H1 (cell line): ENCODE data around the gene CEACAM20. TPM values are rescaled to one million over a fixed set of nuclear protein-coding genes. Genes with fewer than 3 reads are reported as not detected.

Experiments
- CTCF ChIA-PET: fragments of 300-600 bp; sonication (Branson Sonifier 250); formaldehyde crosslinking; loops from one replicate; lab custom pipeline; 2021; ENCODE audit not compliant: partially characterized antibody; lab: Charles Lee
- POLR2A ChIA-PET: fragments of 300-600 bp; sonication (Branson Sonifier 250); formaldehyde crosslinking; loops from one replicate; lab custom pipeline; 2021; ENCODE audit warnings: inconsistent platforms; ENCODE audit not compliant: partially characterized antibody; lab: Charles Lee
- DNase-seq, 2 experiments: peaks; one replicate each; pipeline versions ENCODE4 v3.0.0 to v3.0.0-alpha.2; 2010 to 2022; ENCODE audit warnings: low spot score in 2 of 2, low read depth in 1 of 2, mixed read lengths in 1 of 2
- FAIRE-seq: peaks from 2 replicates; lab custom pipeline; 2011; peaks lifted over from hg19 to GRCh38; lab: Jason Lieb, UNC
- H2AFZ ChIP-seq: 2 replicates; pipeline ENCODE4 v1.8.1; 2012; ENCODE audit warnings: low read length, inconsistent platforms
- H2AK5ac ChIP-seq: 2 replicates; pipeline ENCODE4 v1.6.1; 2013; ENCODE audit warnings: low read depth, low read length
- H2BK120ac ChIP-seq: replicated peaks from 2 replicates; pipeline ENCODE3; 2013; ENCODE audit warnings: low read depth, low read length, inconsistent platforms
- H2BK12ac ChIP-seq: 2 replicates; pipeline ENCODE4 v1.6.1; 2013; ENCODE audit warnings: low read depth, low read length
- H2BK15ac ChIP-seq: 2 replicates; pipeline ENCODE4 v1.6.1; 2013; ENCODE audit warnings: low read length
- H2BK20ac ChIP-seq: 2 replicates; pipeline ENCODE4 v1.6.1; 2013; ENCODE audit warnings: low read length
- H2BK5ac ChIP-seq: 2 replicates; pipeline ENCODE4 v1.6.1; 2013; ENCODE audit warnings: low read depth, low read length
- H3K14ac ChIP-seq: 2 replicates; pipeline ENCODE4 v1.6.1; 2013; ENCODE audit warnings: inconsistent platforms; ENCODE audit not compliant: insufficient read length
- H3K18ac ChIP-seq: 2 replicates; pipeline ENCODE4 v1.6.1; 2013; ENCODE audit warnings: low read length; ENCODE audit errors: extremely low read depth
- H3K23ac ChIP-seq: 2 replicates; pipeline ENCODE4 v1.6.1; 2013; ENCODE audit warnings: inconsistent platforms; ENCODE audit not compliant: insufficient read length
- H3K23me2 ChIP-seq: 2 replicates; pipeline ENCODE4 v1.6.1; 2013; ENCODE audit warnings: low read depth, low read length
- H3K27ac ChIP-seq: 2 replicates; pipeline ENCODE4 v1.6.1; 2011; ENCODE audit warnings: low read depth, low read length, inconsistent platforms
- H3K27me3 ChIP-seq, 4 experiments: replicated peaks in 1 of 4; 1 replicate in 1 of 4; 2 replicates in 3 of 4; pipeline versions ENCODE4 v1.6.1 to v1.8.1; 2011 to 2013; ENCODE audit warnings: low read length in 3 of 4, mild to moderate bottlenecking in 3 of 4, inconsistent platforms in 2 of 4, mixed read lengths in 2 of 4, moderate library complexity in 1 of 4; ENCODE audit not compliant: control insufficient read depth in 3 of 4, insufficient read depth in 3 of 4; ENCODE audit errors: extremely low read depth in 1 of 4
- H3K36me3 ChIP-seq, 4 experiments: 2 replicates each; pipeline versions ENCODE4 v1.6.1 to v1.8.1; 2011 to 2013; ENCODE audit warnings: mild to moderate bottlenecking in 4 of 4, low read length in 3 of 4, moderate library complexity in 2 of 4, control low read depth in 1 of 4, inconsistent platforms in 1 of 4; ENCODE audit not compliant: insufficient read depth in 4 of 4, control insufficient read depth in 2 of 4
- H3K4ac ChIP-seq: replicated peaks from 2 replicates; pipeline ENCODE3; 2013; ENCODE audit warnings: low read length, low read depth, mixed read lengths, inconsistent platforms; ENCODE audit not compliant: insufficient read length
- H3K4me1 ChIP-seq, 4 experiments: replicated peaks in 1 of 4; 1 replicate in 1 of 4; 2 replicates in 3 of 4; pipeline versions ENCODE4 v1.6.1 to v1.8.1; 2011 to 2013; ENCODE audit warnings: low read length in 3 of 4, inconsistent platforms in 2 of 4, mixed read lengths in 1 of 4; ENCODE audit not compliant: insufficient read depth in 4 of 4, control insufficient read depth in 3 of 4
- H3K4me2 ChIP-seq, 2 experiments: 2 replicates each; pipeline versions ENCODE4 v1.6.1 to v1.8.1; 2011 to 2013; ENCODE audit warnings: low read depth in 2 of 2, low read length in 2 of 2, control low read depth in 1 of 2, inconsistent platforms in 1 of 2, mild to moderate bottlenecking in 1 of 2; ENCODE audit not compliant: insufficient read depth in 1 of 2
- H3K4me3 ChIP-seq, 4 experiments: fragments of 200-600, 300-600 bp in 1 of 4; sonication (generic), shearing (Covaris generic), sonication (Bioruptor Twin) in 1 of 4; 2 replicates each; pipeline versions ENCODE4 v1.5.1 to v1.8.1; 2011 to 2016; ENCODE audit warnings: low read length in 4 of 4, low read depth in 3 of 4, control low read depth in 2 of 4, inconsistent platforms in 2 of 4, mild to moderate bottlenecking in 2 of 4, mixed read lengths in 1 of 4, moderate library complexity in 1 of 4; ENCODE audit not compliant: insufficient read depth in 2 of 4; ENCODE audit errors: extremely low read depth in 1 of 4
- H3K56ac ChIP-seq: replicated peaks from 2 replicates; pipeline ENCODE3; 2013; ENCODE audit warnings: low read depth, mild to moderate bottlenecking, mixed read lengths, low read length, inconsistent platforms; ENCODE audit not compliant: insufficient read length
- H3K79me1 ChIP-seq: 2 replicates; pipeline ENCODE4 v1.6.1; 2013; ENCODE audit warnings: low read depth, low read length, control low read depth
- H3K79me2 ChIP-seq, 2 experiments: 2 replicates each; pipeline versions ENCODE4 v1.6.1 to v1.8.1; 2012 to 2013; ENCODE audit warnings: low read length in 2 of 2, mild to moderate bottlenecking in 2 of 2, inconsistent platforms in 1 of 2; ENCODE audit not compliant: insufficient read depth in 2 of 2, control insufficient read depth in 1 of 2
- H3K9ac ChIP-seq, 4 experiments: replicated peaks in 1 of 4; 1 replicate in 1 of 4; 2 replicates in 3 of 4; pipeline versions ENCODE4 v1.6.1 to v1.8.1; 2011 to 2013; ENCODE audit warnings: low read depth in 3 of 4, low read length in 3 of 4, control low read depth in 2 of 4, mild to moderate bottlenecking in 2 of 4, moderate library complexity in 2 of 4, inconsistent platforms in 1 of 4; ENCODE audit errors: extremely low read depth in 1 of 4
- H3K9me3 ChIP-seq, 2 experiments: 2 replicates each; pipeline versions ENCODE4 v1.6.1 to v1.8.1; 2012 to 2013; ENCODE audit warnings: mild to moderate bottlenecking in 2 of 2, moderate library complexity in 2 of 2, control low read depth in 1 of 2, inconsistent platforms in 1 of 2, low read depth in 1 of 2, low read length in 1 of 2, mixed read lengths in 1 of 2; ENCODE audit not compliant: insufficient read depth in 2 of 2
- H4K20me1 ChIP-seq, 2 experiments: replicated peaks in 1 of 2; 2 replicates each; pipeline versions ENCODE3 to v1.8.1; 2011 to 2013; ENCODE audit warnings: inconsistent platforms in 2 of 2, low read length in 2 of 2, mild to moderate bottlenecking in 1 of 2; ENCODE audit not compliant: insufficient read depth in 2 of 2, control insufficient read depth in 1 of 2
- H4K5ac ChIP-seq: 2 replicates; pipeline ENCODE4 v1.6.1; 2013; ENCODE audit warnings: low read length, low read depth, mixed read lengths, inconsistent platforms; ENCODE audit not compliant: insufficient read length
- H4K8ac ChIP-seq: 2 replicates; pipeline ENCODE4 v1.8.0; 2013; ENCODE audit warnings: mild to moderate bottlenecking, moderate library complexity, low read length, inconsistent platforms; ENCODE audit not compliant: insufficient read depth; ENCODE audit errors: extremely low read depth
- H4K91ac ChIP-seq: replicated peaks from 2 replicates; pipeline ENCODE3; 2013; ENCODE audit warnings: low read length, mixed read lengths, inconsistent platforms; ENCODE audit not compliant: insufficient read length
- ATF2 ChIP-seq: IDR thresholded peaks from 2 replicates; pipeline ENCODE4 v1.6.1; 2012; ENCODE audit warnings: low read length, inconsistent platforms
- CBX8 ChIP-seq: fragments of 300-800, 300-1000 bp; sonication (generic); IDR thresholded peaks from 2 replicates; pipeline ENCODE4 v1.7.1; 2016; ENCODE audit warnings: low read depth, low read length, borderline replicate concordance
- GABPA ChIP-seq: IDR thresholded peaks from 2 replicates; pipeline ENCODE4 v1.6.1; 2011; ENCODE audit warnings: mild to moderate bottlenecking, low read length, moderate library complexity, borderline replicate concordance; ENCODE audit not compliant: insufficient read depth
- JUN ChIP-seq: IDR thresholded peaks from 2 replicates; pipeline ENCODE4 v1.6.1; 2011; ENCODE audit warnings: low read depth, mild to moderate bottlenecking, improper control_type of control experiment, low read length
- NRF1 ChIP-seq: IDR thresholded peaks from 2 replicates; pipeline ENCODE4 v1.6.1; 2011; ENCODE audit warnings: mild to moderate bottlenecking, low read depth, low read length, improper control_type of control experiment
- RXRA ChIP-seq: IDR thresholded peaks from 2 replicates; pipeline ENCODE4 v1.6.1; 2011; ENCODE audit warnings: low read depth, mild to moderate bottlenecking, low read length, moderate library complexity; ENCODE audit not compliant: insufficient read depth
- SIRT6 ChIP-seq: IDR thresholded peaks from one replicate; pipeline ENCODE4 v1.7.1; 2012; ENCODE audit warnings: low read length, inconsistent platforms
- SP1 ChIP-seq: IDR thresholded peaks from 2 replicates; pipeline ENCODE4 v1.6.1; 2011; ENCODE audit warnings: low read depth, low read length
- TEAD4 ChIP-seq: IDR thresholded peaks from 2 replicates; pipeline ENCODE4 v1.6.1; 2012; ENCODE audit warnings: low read depth, low read length, inconsistent platforms, mixed read lengths
- WGBS, 2 experiments: shearing (Covaris generic) in 1 of 2; methylation state at CpG; one replicate each; pipeline versions ENCODE4 v1.1.6 to v1.1.7; 2013 to 2015; ENCODE audit warnings: low lambda C conversion rate in 2 of 2, mixed read lengths in 2 of 2, inconsistent platforms in 1 of 2, low coverage in 1 of 2, missing lambda C conversion rate in 1 of 2; ENCODE audit not compliant: insufficient replicate concordance in 2 of 2, insufficient coverage in 1 of 2, insufficient read length in 1 of 2; ENCODE audit errors: extremely low coverage in 1 of 2, missing lambda C conversion rate in 1 of 2; 5-methylcytosine and 5-hydroxymethylcytosine counted together
- polyA plus RNA-seq, 7 experiments: library from polyadenylated mRNA; depleted of rRNA in 3 of 7; stranded (reverse) in 5 of 7; unstranded in 2 of 7; fragments of >200 nt in 5 of 7; fragments of 200-250 nt in 2 of 7; gene quantifications; 1 replicate in 5 of 7; 2 replicates in 1 of 7; 4 replicates in 1 of 7; pipeline versions ENCODE4 v1.2.1 to v1.2.3, GENCODE V29; 2011 to 2013; ENCODE audit warnings: missing spikeins in 2 of 7, mixed read lengths in 2 of 7
- total RNA-seq: library from RNA; stranded (reverse); fragmentation: NEBNext Ultra II Directional; extraction: Animal tissue kit (Norgen Biotek cat#: 25700); gene quantifications from 2 replicates; pipeline ENCODE4 v1.2.1, GENCODE V29; 2021

The CEACAM20 gene
- total and polyA plus RNA-seq, 2 of the 8 experiments (the other 6 are each of a cell fraction or from before 2014, with no cell fraction given): not detected

- TF ChIP-seq NRF1: no peak
- no peak for TF ChIP-seq CBX8
- TF ChIP-seq JUN: no peak
- TF ChIP-seq SP1: no peak
- no peak for TF ChIP-seq SIRT6
- TF ChIP-seq ATF2: no peak
- no peak for TF ChIP-seq TEAD4
- TF ChIP-seq GABPA: no peak
- TF ChIP-seq RXRA: no peak
- Histone ChIP-seq H3K79me2 (no peaks in the 10 kb centered on the region), H3K27ac (no peak overlapping the region), H3K23me2 (peaks cover 6% of the 10 kb centered on the region; the same call in 1 of the 2 replicates), H3K36me3 (no peaks in the 10 kb centered on the region), H2BK12ac (no peak overlapping the region), H3K23ac (no peak overlapping the region), H3K9me3 (peaks cover 11% of the 10 kb centered on the region in 2 experiments), H4K5ac (no peak overlapping the region), H4K91ac (no peak overlapping the region), H2BK20ac (no peak overlapping the region), H3K9ac (no peak overlapping the region; a peak in 1 of 7 replicates), H2BK120ac (no peak overlapping the region), H2BK5ac (no peak overlapping the region), H3K4me2 (no peak overlapping the region), H3K14ac (no peak overlapping the region), H3K4me3 (no peak overlapping the region), H2AK5ac (no peak overlapping the region), H3K56ac (no peak overlapping the region), H4K20me1 (no peaks in the 10 kb centered on the region), H2AFZ (no peak overlapping the region), H3K18ac (no peak overlapping the region), H3K27me3 (no peaks in the 10 kb centered on the region), H3K4me1 (no peaks in the 10 kb centered on the region), H3K79me1 (no peaks in the 10 kb centered on the region), H4K8ac (no peak overlapping the region), H2BK15ac (no peak overlapping the region), H3K4ac (no peak overlapping the region)
- DNase-seq: no peak
- POLR2A ChIA-PET: interaction anchor here (1.1 kb wide), 1 partner anchor 112 kb away, joined by 3 read pairs; no protein-coding TSS in a partner anchor
- 84% methylated on average over 4 of the region's 4 CpGs; no CpG with 5 or more reads in 1 of the 2 experiments for WGBS, 2 experiments
- no peak for FAIRE-seq
- CTCF ChIA-PET: interaction anchor here (0.6 to 1.4 kb wide), 5 partner anchors 8 to 108 kb away, joined by 3 to 6 read pairs (median 4); no protein-coding TSS in a partner anchor
Observed at GRCh38 chr19:44548736-44549135, 19.3 kb upstream of the CEACAM20 start.
